Measurements from ENCODE around the gene SLC2A4RG. TPM values are rescaled to one million over a fixed set of nuclear protein-coding genes. Genes with fewer than 3 reads are reported as not detected.

The SLC2A4RG gene
- total RNA-seq, 2 experiments from 2014 or later, result 30.9 to 34.9 TPM

DNA sequence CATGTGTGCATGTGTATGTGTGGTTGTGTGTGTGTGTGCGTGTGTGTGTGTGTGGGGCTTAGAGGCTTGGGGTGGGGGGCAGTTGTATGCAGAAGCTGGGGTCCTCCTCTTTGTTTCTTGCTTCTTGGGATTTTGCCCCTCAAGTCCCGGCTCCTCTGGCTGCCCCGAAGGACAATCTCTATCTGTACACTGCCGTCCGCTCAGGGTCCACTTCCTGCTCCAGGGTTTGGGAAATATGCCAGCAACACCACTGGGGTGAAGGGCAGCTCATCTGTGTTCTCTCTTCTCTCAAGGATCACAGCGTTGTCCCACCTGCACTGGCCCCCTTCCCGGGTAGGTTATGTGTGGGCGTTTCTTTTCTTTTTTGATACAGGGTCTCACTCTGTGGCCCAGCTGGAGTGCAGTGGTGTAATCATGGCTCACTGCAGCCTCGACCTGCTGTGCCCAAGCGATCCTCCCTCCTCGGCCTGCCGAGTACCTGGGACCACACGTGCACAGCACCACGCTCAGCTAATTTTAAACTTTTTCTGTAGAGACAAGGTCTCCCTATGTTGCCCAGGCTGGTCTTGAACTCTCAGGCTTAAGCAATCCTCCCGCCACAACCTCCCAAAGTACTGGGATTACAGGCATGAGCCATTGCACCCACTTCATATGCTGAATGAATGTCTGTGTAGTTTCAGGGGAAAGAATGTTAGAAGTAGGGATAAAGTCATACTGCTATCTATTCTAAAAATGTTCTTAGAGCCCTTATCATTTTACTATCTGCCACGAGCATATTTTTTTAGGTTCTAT is 25.7 kb downstream of the SLC2A4RG start:
- ATAC-seq, result no peak
- ChIA-PET POLR2A (no interaction called here), CTCF (interaction anchor here (0.6 to 1.1 kb wide), 2 partner anchors 152 to 212 kb away, joined by 3 to 5 read pairs; no protein-coding TSS in a partner anchor)
- Mint-ChIP-seq H3K27me3 (no peaks in the 10 kb centered on the region), H3K4me1 (no peaks in the 10 kb centered on the region), H3K36me3 (ENCODE audit: low read depth) (no peaks in the 10 kb centered on the region), H3K27ac (no peak overlapping the region), H3K9me3 (ENCODE audit: low read depth) (no peaks in the 10 kb centered on the region), H3K4me3 (no peak overlapping the region)
- intact Hi-C loops (cut with DNase I, micrococcal nuclease), result no loop called here
- DNase-seq, result no peak

GRCh38 chr20:63765902-63766301 is 26.3 kb downstream of the SLC2A4RG start:
- Mint-ChIP-seq H3K27ac (no peak overlapping the region), H3K27me3 (no peaks in the 10 kb centered on the region), H3K36me3 (ENCODE audit: low read depth) (no peaks in the 10 kb centered on the region), H3K4me1 (no peaks in the 10 kb centered on the region), H3K9me3 (ENCODE audit: low read depth) (no peaks in the 10 kb centered on the region), H3K4me3 (no peak overlapping the region)
- POLR2A ChIA-PET, result no interaction called here
- intact Hi-C loops (cut with DNase I, micrococcal nuclease), result no loop called here
- CTCF ChIA-PET, result interaction anchor here (0.6 to 1.1 kb wide), 2 partner anchors 151 to 211 kb away, joined by 3 to 5 read pairs; no protein-coding TSS in a partner anchor
- ATAC-seq (no peak), DNase-seq (no peak)

DNA sequence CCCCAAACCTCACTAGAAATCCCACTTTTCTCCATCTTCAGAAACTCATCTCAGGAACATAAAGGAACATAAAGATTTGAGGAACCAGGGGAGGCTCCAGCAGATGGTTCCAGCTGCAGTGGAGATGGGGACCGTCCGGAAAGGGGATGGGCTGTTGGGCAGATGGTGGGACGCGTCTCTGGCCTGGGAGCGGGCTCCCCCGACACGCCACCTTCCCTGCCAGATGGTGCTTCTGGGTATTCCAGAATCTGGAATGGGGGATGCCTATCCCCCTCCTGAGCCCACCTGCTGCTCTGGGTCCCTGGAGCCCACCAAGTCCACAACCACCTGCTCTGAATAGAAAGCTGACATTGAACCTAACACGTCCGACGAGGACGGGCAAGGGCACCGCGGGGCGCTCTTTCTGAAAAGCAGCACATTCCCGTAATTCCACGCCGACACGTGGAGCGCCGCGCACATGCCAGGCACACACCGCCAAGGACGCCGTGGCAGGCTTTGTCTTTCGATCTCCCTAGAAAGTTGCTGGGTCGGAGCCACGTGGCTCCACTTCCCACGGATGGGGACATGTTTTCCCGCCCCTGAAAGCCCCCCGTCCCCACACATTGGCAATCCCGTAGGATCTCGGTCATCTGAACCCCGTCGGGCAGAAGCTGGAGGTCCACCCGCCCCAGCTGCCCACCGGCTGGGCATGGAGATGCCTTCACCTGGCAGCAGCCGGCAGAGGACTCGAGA is 27.3 kb downstream of the SLC2A4RG start:
- ATAC-seq, result no peak
- ChIA-PET POLR2A (interaction anchor here (0.6 kb wide), 1 partner anchor 43 kb away, joined by 3 read pairs; no protein-coding TSS in a partner anchor), CTCF (interaction anchor here (0.6 to 1.3 kb wide), 2 partner anchors 19 to 384 kb away, joined by 3 to 4 read pairs; no protein-coding TSS in a partner anchor)
- Mint-ChIP-seq H3K9me3 (ENCODE audit: low read depth) (no peaks in the 10 kb centered on the region), H3K4me3 (no peak overlapping the region), H3K36me3 (ENCODE audit: low read depth) (no peaks in the 10 kb centered on the region), H3K27me3 (no peaks in the 10 kb centered on the region), H3K4me1 (no peaks in the 10 kb centered on the region), H3K27ac (no peak overlapping the region)
- no peak for DNase-seq
- intact Hi-C loops (cut with DNase I, micrococcal nuclease), result no loop called here

DNA sequence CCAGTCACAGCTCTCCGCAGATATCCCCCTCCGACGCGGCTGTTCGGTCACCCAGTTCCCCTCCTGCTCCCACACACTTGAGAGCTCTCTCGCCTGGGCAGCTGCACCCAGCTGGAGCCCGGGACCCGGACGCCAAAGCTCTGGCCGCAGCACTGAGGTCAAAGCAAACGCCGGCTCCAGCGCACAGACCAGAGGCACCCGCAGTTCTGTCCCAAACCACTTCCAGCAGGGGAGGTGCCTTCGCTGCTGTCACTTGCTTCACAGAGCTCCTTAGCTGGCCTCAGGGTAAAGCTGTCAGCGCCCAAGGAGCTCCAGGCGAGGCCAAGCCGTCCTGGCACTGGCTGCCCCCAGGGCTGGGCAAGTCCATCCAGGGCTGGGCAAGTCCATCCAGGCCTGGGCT is 27.9 kb downstream of the SLC2A4RG start:
- H3K27me3 Mint-ChIP-seq, result no peaks in the 10 kb centered on the region
- CTCF ChIA-PET, result interaction anchor here (0.6 to 1.3 kb wide), 2 partner anchors 19 to 383 kb away, joined by 3 to 4 read pairs; no protein-coding TSS in a partner anchor

DNA sequence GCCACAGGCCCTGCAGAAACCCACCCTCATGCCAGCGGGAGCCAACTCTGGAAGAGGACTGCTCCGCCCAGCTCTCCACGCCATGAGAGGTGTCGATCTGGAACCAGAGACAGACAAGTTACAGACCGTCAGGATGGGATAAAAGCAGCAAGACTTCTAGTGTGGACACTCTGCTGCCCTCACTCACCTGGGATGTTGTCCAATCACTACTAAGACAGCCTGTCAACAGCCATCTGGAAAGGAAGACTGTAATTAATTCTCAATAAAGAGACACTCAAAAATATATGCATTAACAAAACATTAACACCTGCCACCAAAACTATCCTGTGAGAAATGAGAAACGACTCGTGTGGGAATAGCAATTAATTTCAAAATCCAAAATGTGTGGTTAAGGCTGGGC is 28.3 kb downstream of the SLC2A4RG start:
- no peaks in the 10 kb centered on the region for H3K27me3 Mint-ChIP-seq
- H3K9me3 Mint-ChIP-seq (ENCODE audit: low read depth), result no peaks in the 10 kb centered on the region
- H3K27ac Mint-ChIP-seq, result no peak overlapping the region
- DNase-seq (no peak), ATAC-seq (no peak)
- POLR2A ChIA-PET, result no interaction called here
- no peaks in the 10 kb centered on the region for H3K36me3 Mint-ChIP-seq (ENCODE audit: low read depth)
- intact Hi-C loops (cut with DNase I, micrococcal nuclease), result no loop called here
- H3K4me1 Mint-ChIP-seq, result no peaks in the 10 kb centered on the region
- H3K4me3 Mint-ChIP-seq, result no peak overlapping the region
- CTCF ChIA-PET, result interaction anchor here (0.7 to 1.3 kb wide), 2 partner anchors 18 to 91 kb away, joined by 4 read pairs; no protein-coding TSS in a partner anchor

More for the DNA sequence above, 27.9 kb downstream of the SLC2A4RG start:
- no peaks in the 10 kb centered on the region for H3K4me1 Mint-ChIP-seq
- POLR2A ChIA-PET, result no interaction called here
- no peaks in the 10 kb centered on the region for H3K36me3 Mint-ChIP-seq (ENCODE audit: low read depth)
- no peaks in the 10 kb centered on the region for H3K9me3 Mint-ChIP-seq (ENCODE audit: low read depth)
- ATAC-seq (no peak), DNase-seq (no peak)
- intact Hi-C loops (cut with DNase I, micrococcal nuclease), result no loop called here
- no peak overlapping the region for H3K4me3 Mint-ChIP-seq
- no peak overlapping the region for H3K27ac Mint-ChIP-seq

- no peak overlapping the region for H3K27ac Mint-ChIP-seq
- H3K4me1 Mint-ChIP-seq, result no peaks in the 10 kb centered on the region
- no peaks in the 10 kb centered on the region for H3K9me3 Mint-ChIP-seq (ENCODE audit: low read depth)
- CTCF ChIA-PET, result interaction anchor here (0.7 to 1.2 kb wide), 5 partner anchors 15 to 90 kb away, joined by 3 to 4 read pairs (median 4); no protein-coding TSS in a partner anchor
- ATAC-seq, result no peak
- no peak overlapping the region for H3K4me3 Mint-ChIP-seq
- H3K36me3 Mint-ChIP-seq (ENCODE audit: low read depth), result no peaks in the 10 kb centered on the region
- POLR2A ChIA-PET, result no interaction called here
- intact Hi-C loops (cut with DNase I, micrococcal nuclease), result no loop called here
- H3K27me3 Mint-ChIP-seq, result no peaks in the 10 kb centered on the region
- DNase-seq, result no peak
These were observed 29.3 kb downstream of the SLC2A4RG start for GRCh38 chr20:63768591-63769515.

DNA sequence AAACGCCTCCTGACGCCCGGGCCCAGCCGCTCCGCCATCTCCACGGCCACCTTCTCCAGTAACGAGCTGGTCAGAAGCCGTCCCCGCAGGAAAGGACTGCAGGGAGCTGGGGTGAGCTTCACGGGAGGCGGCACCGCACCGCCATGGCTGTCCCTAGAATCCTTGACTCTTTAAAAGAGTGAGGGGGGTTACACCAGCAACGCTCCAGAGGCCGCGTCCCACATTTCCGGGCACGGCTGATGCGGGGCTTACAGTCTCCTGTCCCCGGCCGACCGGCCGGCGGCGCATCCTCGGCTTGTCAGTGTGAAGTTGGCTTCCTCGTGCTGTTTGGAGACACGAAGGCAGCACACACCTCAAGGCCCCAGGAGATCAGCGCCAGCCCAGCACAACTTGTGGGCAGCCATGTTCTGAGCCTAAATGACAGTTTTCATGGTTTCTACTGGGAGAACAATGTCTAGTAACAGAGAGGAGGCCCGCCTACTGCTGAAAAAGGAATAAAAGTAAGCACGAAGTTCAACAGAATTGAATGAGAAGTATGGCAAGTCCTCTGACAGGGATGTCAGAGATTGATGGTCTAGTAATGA is 30.4 kb downstream of the SLC2A4RG start:
- ChIA-PET CTCF (interaction anchor here (0.7 to 1.2 kb wide), 4 partner anchors 14 to 25 kb away, joined by 3 to 4 read pairs (median 4); no protein-coding TSS in a partner anchor), POLR2A (no interaction called here)
- H3K36me3 Mint-ChIP-seq (ENCODE audit: low read depth), result no peaks in the 10 kb centered on the region
- DNase-seq (no peak), ATAC-seq (no peak)
- H3K9me3 Mint-ChIP-seq (ENCODE audit: low read depth), result no peaks in the 10 kb centered on the region
- H3K4me1 Mint-ChIP-seq, result peaks cover 6% of the 10 kb centered on the region
- no peak overlapping the region for H3K4me3 Mint-ChIP-seq
- intact Hi-C loops (cut with DNase I, micrococcal nuclease), result no loop called here
- no peak overlapping the region for H3K27ac Mint-ChIP-seq
- H3K27me3 Mint-ChIP-seq, result no peaks in the 10 kb centered on the region

- Mint-ChIP-seq H3K36me3 (ENCODE audit: low read depth) (no peaks in the 10 kb centered on the region), H3K4me1 (peaks cover 6% of the 10 kb centered on the region), H3K27me3 (no peaks in the 10 kb centered on the region), H3K9me3 (ENCODE audit: low read depth) (no peaks in the 10 kb centered on the region), H3K4me3 (no peak overlapping the region), H3K27ac (no peak overlapping the region)
- ChIA-PET POLR2A (no interaction called here), CTCF (no interaction called here)
- DNase-seq (no peak), ATAC-seq (no peak)
- intact Hi-C loops (cut with DNase I, micrococcal nuclease), result no loop called here
These were observed 31.6 kb downstream of the SLC2A4RG start for GRCh38 chr20:63771046-63771707.

- no peak overlapping the region for H3K27ac Mint-ChIP-seq
- H3K4me3 Mint-ChIP-seq, result no peak overlapping the region
- intact Hi-C loops (cut with DNase I, micrococcal nuclease), result no loop called here
- peaks cover 6% of the 10 kb centered on the region for H3K4me1 Mint-ChIP-seq
- H3K27me3 Mint-ChIP-seq, result no peaks in the 10 kb centered on the region
- H3K36me3 Mint-ChIP-seq (ENCODE audit: low read depth), result no peaks in the 10 kb centered on the region
- no peaks in the 10 kb centered on the region for H3K9me3 Mint-ChIP-seq (ENCODE audit: low read depth)
- DNase-seq (no peak), ATAC-seq (no peak)
- CTCF ChIA-PET, result interaction anchor here (0.6 to 0.8 kb wide), 2 partner anchors 10 to 558 kb away, joined by 3 read pairs; no protein-coding TSS in a partner anchor
- POLR2A ChIA-PET, result no interaction called here
These were observed 33.4 kb downstream of the SLC2A4RG start for GRCh38 chr20:63772781-63773518.

Measured in activated CD4-positive, alpha-beta T cell treated with anti-CD3 and anti-CD28 coated beads for 36 hours (primary cell).